ENCODE measurements around the gene RAB3B.
"Not testable (repeated sequence)": the region's sequence is repeated elsewhere in the genome, so short reads cannot be mapped to it uniquely, and the experiment has no call there.

Gene RAB3B

DNA sequence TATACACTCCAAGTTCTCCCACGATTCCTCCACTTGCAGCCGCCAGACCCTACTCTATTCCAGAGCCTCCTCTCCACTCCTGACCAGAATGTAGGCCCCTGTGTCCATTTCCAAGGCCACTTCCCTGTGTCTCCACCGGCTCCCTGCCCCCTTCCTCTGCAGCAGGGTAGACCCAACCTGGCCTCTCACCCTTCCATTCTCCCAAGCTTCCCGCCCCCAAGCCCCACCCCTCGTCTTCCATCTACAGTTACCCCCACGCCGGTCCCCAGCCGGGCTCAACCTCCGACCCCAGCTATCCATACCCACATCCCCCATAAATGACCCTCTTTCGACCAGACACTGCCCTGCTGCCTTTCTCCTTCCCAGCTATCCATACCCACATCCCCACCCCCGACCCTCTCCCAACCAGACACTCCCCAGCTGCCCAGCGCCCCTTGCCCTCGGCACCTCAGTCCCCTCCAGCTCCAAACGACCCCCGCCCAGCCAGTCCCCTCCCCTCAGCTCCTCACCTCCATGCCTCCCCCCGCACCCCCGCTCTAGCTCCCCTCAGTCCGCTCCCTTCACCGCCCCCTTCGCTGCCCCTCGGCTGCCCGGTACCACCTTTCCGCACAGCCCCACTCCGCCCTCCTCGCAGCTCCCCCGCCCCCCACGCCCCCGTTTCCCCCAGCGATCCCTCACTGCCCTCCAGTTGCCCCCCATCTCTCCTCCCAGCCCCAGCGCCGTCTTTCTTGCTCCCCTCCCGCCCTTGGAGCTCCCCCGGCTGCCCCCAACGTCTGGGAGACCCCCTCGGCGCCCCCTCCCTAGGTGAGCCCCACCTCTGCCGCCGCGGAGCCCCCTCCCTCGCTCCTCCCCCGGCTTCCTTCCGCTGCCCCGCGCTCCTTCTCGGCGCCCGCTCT lies 670 bp downstream of the RAB3B start:
- in situ Hi-C loops (cut with MboI; ENCODE audit: low sequenced_read_pairs) = no loop called here

DNA sequence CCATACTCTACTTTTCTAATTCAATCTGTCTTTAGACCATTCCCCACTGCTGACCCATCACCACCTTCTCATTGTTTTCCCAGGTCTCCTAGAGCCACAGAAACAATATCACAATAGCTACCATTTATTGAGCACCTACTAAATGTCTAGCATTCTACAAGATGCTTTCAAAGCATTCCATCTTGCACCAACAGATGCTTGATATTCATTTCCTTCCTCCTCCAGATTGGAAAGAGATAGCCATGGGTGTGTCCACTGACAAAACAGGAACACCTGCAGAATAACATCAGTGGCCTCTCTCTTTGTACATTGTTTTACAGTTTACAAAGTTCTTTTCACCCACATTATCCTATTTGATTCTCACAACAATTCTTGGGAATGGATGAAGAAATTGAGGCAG lies 2.2 kb downstream of the RAB3B start:
- in situ Hi-C loops (cut with MboI; ENCODE audit: low sequenced_read_pairs) = no loop called here

DNA sequence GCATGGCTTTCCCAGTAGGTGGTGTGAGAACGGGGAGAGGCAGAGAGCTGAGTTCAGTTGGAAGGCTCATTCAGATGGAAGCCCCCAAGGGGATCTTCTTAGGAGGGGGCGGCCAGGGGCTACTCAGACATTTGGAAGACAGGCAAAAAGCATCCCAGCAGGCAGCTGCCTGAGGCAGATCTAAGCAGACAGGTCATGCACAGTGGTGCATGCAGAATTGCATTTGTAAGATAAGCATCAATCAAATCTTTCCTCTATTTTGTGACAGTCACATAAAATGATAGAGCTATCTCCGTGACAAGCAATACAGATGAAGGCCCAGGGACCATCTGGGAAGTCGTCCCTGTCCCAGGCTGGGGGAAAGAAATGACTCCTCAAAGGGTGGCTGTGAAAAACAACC lies 3.8 kb downstream of the RAB3B start:
- in situ Hi-C loops (cut with MboI; ENCODE audit: low sequenced_read_pairs) = no loop called here

DNA sequence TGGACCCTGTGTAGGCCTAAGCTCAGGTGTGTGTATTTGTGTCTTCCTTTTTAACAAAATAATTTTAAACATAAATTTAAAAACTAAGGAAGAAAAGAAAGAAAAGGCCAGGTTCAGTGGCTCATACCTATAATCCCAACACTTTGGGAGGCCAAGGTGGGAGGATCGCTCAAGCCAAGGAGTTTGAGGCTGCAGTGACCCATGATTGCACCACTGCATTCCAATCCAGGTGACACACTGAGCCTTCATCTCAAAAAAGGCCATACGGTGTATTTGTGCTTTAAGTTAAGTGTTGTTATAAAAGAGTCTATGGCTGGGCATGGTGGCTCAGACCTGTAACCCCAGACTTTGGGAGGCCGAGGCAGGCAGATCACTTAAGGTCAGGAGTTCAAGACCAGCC lies 8.3 kb downstream of the RAB3B start:
- in situ Hi-C loops (cut with MboI; ENCODE audit: low sequenced_read_pairs) = no loop called here

DNA sequence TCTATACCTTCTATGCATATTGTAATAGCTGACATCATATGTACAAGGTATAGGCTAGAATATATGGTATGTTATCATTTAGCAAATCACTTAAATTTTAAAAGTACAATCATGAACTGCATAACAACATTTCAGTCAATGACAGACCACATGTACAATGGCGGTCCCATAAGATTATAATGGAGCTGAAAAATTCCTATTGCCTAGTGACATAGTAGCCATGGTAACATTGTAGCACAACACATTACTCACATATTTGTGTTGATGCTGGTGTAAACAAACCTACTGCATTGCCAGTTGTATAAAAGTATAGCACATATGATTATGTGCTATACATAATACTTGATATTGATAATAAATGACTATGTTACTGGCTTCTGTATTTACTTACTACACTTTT lies 8.9 kb downstream of the RAB3B start:
- in situ Hi-C loops (cut with MboI; ENCODE audit: low sequenced_read_pairs) = no loop called here

DNA sequence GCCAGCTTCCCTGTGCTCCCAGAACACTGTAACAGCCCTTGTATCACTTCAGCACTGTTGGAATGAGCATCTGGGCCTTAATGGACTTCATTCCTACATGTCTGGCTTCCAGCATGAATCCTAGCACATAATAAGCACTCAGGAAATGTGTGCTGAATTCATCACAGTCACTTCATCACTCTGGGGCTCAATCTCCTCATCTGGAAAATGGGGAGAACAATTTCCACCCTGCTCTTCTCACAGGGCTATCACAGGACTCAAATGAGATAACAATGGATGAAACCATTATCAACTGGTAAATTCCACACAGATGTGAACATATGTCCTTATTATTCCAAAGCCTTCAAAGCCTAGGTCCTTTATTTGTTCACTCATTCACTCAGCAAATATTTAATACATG lies 12.4 kb downstream of the RAB3B start:
- in situ Hi-C loops (cut with MboI; ENCODE audit: low sequenced_read_pairs) = no loop called here

DNA sequence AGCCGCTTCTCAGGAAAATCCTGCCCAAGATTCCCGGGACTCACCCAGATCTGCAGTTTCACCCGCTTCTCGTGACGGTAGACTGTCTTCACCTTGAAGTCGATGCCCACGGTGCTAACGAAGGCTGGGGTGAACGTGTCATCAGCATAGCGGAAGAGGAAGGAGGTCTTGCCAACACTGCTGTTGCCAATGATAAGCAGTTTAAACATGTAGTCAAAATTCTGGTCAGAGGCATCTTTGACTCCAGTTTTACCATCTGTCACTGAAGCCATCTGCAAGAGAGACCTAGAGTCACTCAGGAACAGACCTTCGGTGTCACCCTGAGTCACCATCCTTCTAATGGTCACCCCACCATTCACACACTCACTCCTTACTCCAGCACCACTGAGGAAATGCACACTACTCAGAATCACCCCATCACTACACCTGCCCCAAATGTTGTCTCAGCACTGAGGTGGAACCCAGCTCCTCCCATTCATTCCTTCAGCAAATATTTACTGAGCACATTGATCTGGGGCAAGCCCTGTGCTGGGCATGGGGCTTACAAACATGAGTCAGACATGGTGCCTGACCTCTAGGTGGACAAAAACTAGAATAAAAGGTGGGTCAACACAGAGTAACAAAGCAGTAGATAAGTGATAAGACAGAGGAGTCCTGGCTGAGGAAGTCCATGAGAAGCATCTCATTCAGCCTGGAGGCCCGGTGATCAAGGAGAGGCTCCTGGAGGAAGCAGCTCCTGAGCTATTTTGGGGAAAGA lies 13.5 kb downstream of the RAB3B start:
- in situ Hi-C loops (cut with MboI; ENCODE audit: low sequenced_read_pairs) = no loop called here

DNA sequence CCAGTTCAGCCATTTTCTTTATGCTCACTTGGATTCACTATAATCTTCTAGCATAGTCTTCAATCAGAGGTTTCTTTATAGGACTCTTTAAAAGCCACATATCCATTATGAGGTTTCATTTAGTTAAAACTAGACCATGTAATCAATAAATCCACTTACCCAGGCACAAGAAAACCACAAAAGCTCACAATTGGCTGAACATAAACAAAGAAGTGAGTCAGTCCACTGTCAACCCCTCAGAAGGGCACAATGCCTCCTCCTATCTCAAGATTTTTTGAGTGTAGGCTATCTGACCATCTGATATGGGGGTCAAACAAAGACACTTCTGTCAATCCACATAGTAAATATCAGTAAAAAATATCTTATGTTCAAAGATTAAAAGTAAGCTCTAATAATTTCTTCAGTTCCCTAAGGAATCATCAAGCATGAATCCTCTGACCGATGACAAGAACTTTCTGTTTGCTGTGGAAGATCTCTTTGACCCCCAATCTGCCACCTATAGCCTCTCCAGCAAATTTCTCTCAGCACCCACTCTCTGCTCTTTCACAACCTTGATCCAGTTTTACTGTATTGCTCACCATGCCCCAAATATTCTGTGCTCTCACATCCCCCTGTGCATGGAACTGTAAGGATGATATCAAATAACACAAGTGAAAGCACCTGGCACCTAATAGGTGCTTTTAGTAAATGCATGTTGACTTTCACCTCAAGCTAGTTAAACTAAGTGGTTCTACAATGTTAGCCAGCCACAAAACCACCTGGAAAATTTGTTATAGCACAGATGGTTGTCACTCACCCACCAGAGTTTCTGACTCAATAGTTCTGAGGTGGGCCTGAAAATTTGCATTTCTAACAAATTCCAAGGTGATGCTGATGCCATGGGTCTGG lies 16.7 kb downstream of the RAB3B start:
- in situ Hi-C loops (cut with MboI; ENCODE audit: low sequenced_read_pairs) = no loop called here

DNA sequence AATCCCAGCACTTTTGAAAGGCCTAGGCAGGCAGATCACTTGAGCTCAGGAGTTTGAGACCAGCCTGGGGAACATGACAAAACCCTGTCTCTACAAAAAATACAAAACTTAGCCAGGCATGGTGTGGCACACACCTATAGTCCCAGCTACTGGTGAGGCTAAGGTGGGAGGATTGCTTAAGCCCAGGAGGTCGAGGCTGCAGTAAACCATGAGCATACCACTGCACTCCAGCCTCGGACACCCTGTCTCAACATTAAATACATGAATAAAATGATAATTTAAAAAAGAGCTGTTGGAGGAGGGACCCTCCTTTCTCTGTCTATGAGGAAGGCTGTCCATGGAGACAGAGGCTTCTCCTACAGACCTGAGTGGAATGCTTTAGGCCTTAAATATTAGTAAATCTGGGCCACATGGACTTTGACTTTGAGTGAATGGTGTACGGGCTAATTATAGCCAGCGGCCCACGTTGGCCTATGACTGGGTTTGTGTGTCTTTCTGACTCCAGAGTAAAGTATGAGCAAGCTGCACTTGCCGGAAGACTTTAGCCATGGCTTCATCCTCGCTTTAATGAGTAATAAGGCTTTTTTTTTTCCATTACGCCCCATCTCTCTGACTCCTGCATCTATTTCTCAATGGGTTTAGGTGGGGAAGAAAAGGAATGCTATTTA lies 21.3 kb downstream of the RAB3B start:
- in situ Hi-C loops (cut with MboI; ENCODE audit: low sequenced_read_pairs) = no loop called here

DNA sequence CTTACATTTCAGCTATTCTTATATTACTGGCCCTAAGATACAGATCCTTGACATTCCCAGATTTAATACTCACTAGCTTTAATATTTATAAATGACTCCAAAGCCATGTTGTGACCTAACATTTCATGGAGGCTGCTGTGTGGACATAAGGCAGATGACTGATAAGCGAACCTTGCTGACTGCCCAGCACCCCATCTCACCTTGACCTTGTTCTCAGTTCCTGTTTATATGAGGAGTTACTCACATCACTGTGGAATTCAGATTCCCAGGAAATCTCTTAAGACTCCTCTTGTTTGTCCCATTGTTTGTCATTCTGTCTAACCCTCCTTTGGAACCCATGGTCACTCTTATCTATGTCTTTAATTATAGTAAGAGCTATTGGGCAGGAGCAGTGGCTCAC lies 21.9 kb downstream of the RAB3B start:
- in situ Hi-C loops (cut with MboI; ENCODE audit: low sequenced_read_pairs) = no loop called here

DNA sequence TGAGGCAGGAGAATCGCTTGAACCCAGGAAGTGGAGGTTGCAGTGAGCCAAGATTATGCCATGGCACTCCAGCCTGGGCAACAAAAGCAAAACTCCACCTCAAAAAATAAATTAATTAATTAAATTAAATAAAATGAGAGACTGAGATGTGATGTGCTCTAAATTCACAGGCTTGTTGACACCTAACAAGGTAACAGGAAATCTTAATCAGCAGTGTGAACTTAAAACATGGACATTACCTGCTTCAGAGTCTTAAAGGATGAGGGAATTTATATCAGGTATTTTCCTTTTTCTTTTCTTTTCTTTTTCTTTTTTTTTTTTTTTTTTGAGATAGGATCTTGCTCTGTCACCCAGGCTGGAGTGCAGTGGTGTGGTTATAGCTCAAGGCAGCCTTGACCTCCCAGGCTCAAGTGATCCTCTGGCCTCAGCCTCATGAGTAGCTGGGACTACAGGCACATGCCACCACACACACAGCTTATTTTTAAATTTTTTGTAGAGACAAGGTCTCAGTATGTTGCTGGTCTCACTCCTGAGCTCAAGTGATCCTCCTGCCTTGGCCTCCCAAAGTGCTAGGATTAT lies 23.2 kb downstream of the RAB3B start:
- in situ Hi-C loops (cut with MboI; ENCODE audit: low sequenced_read_pairs) = not testable (repeated sequence)

DNA sequence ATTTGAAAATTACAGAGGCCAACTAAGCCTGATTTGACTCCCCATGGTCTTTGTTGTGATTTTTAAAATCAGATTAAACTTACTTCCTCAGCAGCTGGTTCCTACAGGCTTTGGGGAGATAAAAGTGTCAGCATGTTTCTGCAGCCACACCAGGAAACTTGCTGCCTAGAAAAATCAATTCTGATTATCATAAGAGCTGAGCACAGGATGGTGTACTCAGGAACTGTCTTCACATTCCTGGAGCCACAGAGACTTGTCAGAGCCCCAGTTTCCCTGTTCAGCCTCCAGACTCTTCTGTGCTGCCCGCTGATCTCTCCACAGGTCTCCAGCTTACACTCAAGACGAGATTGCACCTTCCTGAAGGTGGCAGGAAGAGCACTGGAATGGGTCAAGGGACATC lies 23.9 kb downstream of the RAB3B start:
- in situ Hi-C loops (cut with MboI; ENCODE audit: low sequenced_read_pairs) = no loop called here

DNA sequence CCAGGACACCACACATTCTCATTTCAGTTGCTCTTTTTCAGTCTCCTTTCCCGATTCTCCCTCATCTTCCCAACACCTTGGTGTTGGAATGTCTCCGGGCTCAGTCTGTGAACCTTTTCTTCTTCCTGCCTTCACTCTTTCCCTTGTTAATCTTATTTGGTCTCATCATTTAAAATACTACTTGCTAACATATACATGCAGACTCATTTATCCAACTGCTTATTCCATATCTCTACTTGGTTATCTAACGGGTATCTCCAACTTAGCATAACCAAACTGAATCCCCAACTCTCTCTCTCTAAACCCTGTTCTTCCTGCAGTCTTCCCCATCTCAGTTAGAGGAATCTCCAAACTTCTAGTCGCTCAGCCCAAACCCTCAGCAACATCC lies 26.2 kb downstream of the RAB3B start:
- in situ Hi-C loops (cut with MboI; ENCODE audit: low sequenced_read_pairs) = no loop called here

DNA sequence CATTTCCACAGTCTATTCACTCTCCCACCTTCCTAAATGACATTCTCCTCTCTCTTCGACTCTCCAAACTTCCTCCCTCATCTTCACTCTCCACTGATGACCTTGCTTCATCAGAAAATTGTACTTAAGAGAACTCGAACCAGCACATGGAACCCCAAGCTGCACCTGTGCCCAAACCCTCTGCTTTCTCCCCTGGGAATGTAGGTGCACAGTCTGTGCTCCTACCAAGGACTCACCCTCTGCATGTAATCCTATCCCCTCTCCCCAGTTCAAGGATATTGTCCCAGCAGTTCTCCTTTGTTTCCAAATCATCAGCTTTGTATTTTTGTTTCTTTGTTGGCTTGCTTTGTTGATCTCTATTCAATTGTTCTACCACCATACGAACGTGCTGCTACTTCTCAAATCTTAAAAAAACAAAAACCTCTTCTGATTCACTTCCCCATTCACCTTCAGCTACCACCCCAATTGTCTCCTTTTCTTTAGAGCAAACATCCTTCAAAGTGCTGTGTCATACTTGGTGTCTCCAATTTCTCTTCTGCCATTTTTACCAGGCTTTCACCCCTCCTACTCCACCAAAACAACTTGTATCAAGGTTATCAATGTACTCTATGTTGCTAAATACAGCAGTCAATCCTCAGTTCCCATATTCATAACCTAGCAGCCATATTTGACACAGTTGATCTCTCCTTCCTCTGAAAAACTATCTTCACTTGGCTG lies 26.8 kb downstream of the RAB3B start:
- in situ Hi-C loops (cut with MboI; ENCODE audit: low sequenced_read_pairs) = no loop called here

DNA sequence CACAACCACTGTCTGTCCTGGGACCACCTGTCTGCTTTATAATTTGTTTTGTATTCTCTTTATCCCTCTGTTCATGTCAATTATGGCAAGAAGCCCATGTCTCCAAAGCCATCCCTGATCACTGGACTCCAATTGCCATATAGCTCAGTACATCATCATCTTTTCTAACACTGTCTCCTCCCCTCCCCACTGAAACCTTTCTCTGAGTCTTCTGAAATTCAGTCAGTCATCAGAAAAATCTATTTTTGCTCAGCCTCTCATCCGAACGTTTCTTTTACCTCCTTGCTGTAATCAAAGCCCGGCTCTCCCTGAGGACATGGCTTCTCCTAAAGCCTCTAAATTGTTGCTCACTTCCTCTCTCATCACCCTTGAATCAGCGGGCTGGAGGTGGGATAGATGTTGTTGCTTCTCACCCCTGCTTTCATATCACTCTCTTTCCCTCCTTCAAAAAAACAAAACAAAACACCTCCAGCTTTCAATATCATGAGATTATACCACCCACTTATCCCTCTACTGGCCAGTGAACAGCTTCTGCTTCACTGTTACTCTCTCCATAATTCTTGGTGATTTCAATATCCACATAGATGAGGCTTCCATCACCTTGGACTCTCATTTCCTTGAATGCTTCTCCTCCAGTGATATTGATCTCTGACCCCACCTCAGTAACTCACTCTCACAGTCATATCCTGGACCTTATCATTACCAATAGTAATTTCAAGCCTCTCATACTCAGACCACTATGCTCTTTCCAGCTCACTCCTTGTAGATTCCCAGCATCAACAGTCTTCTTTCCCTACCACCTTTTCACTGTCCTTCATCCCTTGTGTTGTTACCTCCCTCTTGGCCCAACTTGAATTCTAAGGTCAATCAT lies 27.8 kb downstream of the RAB3B start:
- in situ Hi-C loops (cut with MboI; ENCODE audit: low sequenced_read_pairs) = no loop called here

DNA sequence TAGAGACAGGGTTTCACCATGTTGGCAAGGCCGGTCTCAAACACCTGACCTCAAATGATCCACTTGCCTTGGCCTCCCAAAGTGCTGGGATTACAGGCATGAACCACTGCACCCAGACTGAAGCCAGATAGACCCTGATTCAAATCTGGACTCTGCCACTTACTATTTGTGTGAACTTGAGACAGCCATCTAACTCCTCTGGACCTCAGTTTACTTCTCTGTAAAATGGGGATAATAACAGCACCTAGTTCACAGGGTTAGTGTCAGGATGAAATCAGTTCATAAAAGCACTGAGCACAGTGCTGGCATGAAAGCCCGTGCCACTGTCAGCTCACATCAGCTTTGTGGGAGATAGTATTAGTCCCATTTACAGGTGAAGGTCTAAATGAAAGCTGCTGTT lies 28.5 kb downstream of the RAB3B start:
- in situ Hi-C loops (cut with MboI; ENCODE audit: low sequenced_read_pairs) = no loop called here

DNA sequence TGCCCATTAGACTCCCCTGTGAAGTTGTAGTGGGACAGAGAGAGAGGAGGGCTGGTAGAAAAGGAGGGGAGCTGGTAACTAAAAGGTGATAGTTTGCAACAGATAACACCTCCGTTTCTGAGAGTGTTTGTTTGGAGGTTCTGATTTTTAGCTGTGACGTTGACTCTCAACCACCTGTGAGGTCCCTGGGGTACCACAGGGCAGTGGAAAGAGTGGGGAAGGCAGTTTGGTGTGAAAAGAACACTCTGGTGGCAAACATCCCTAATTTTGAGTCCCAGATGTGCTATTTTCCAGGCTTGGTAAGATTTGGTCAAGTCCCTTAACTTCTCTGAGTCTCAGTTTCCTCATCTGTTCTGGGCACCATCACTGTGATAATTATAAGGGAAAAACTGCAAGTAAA lies 29.3 kb downstream of the RAB3B start:
- in situ Hi-C loops (cut with MboI; ENCODE audit: low sequenced_read_pairs) = no loop called here

DNA sequence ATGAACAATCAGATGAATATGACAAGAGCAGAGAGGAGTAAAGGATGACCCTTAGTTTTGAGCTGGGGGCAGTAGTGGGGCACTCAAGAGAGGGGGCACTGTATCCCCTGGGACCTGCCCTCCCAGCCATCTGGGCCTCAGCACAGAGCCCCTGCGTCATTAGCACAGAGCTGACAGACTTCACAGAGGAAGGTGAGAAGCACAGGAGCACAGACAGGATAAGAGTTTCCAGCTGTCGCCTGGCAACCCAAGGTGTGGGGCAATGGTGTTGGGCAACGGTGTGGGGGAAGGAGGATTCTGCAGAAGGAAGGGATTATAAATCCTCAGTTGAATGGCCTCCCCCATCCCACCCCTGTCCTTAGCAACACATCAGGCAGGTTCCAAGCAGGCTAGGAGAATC lies 30.2 kb downstream of the RAB3B start:
- in situ Hi-C loops (cut with MboI; ENCODE audit: low sequenced_read_pairs) = no loop called here

DNA sequence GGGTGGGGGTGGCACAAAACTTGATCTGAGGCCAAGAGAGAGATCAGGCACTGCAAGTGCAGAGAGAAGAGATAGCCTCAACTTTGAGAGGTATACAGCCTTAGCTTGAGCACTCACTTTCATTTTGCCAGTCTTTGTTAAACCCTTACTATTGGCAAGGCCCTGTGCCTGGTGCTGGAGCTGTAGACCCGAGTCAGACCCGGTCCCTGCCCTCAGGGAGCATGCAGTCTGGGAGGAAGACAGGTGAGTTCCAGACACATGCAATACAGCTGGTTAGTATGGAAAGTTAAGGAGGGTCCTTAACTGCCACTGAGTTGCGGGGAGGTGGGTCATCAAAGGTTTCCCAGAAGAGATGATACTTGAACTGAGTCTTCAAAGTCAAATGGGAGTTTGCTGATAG lies 31.7 kb downstream of the RAB3B start:
- in situ Hi-C loops (cut with MboI; ENCODE audit: low sequenced_read_pairs) = no loop called here

Data from HL-60/S4 treated with retinoic acid at 250 ng/mL for 4 days and 3 days (cell line).